Testis (tissue), 2 donors: ENCODE data around the gene GRK7.

ENCODE experiments used
- CTCF ChIP-seq, 3 experiments: fragments of 450-650 bp in 2 of 3; fragments of 200-600 bp in 1 of 3; sonication (generic) in 1 of 3; IDR thresholded peaks; one replicate each; pipeline ENCODE4 v1.5.1; 2016 to 2019; ENCODE audit warnings: antibody characterized with exemption in 3 of 3, mild to moderate bottlenecking in 2 of 3, moderate library complexity in 1 of 3
- POLR2A ChIP-seq: fragments of 450-650 bp; IDR thresholded peaks from one replicate; pipeline ENCODE4 v1.6.1; 2017; ENCODE audit warnings: antibody characterized with exemption, mild to moderate bottlenecking, moderate library complexity

GRCh38 chr3:141784531-141784930, 21.3 kb downstream of the GRK7 start:
- TF ChIP-seq CTCF (IDR thresholded peaks at IDR 0.05) = no peak
- no peak for TF ChIP-seq POLR2A
